ENCODE data around the gene ACTR1B.

GRCh38 chr2:97654309-97654708 is 9.5 kb downstream of the ACTR1B start:
- no peak for TF ChIP-seq POLR2A (IDR thresholded peaks at IDR 0.05)
- TF ChIP-seq, protein P1, sequence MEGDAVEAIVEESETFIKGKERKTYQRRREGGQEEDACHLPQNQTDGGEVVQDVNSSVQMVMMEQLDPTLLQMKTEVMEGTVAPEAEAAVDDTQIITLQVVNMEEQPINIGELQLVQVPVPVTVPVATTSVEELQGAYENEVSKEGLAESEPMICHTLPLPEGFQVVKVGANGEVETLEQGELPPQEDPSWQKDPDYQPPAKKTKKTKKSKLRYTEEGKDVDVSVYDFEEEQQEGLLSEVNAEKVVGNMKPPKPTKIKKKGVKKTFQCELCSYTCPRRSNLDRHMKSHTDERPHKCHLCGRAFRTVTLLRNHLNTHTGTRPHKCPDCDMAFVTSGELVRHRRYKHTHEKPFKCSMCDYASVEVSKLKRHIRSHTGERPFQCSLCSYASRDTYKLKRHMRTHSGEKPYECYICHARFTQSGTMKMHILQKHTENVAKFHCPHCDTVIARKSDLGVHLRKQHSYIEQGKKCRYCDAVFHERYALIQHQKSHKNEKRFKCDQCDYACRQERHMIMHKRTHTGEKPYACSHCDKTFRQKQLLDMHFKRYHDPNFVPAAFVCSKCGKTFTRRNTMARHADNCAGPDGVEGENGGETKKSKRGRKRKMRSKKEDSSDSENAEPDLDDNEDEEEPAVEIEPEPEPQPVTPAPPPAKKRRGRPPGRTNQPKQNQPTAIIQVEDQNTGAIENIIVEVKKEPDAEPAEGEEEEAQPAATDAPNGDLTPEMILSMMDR (IDR thresholded peaks at IDR 0.05 in 4 of 5, conservative IDR thresholded peaks at IDR 0.05 in 1 of 5), result no peak
